IMR-90 (cell line): ENCODE results near the gene FAM168A. TPM values are rescaled to one million over a fixed set of nuclear protein-coding genes. Genes with fewer than 3 reads are reported as not detected.

ENCODE experiments used
- ATAC-seq: fragments of 200-7000 bp; cut with Tn5 transposase; 2 replicates; pipeline ENCODE4 v1.9.1; 2020; ENCODE audit warnings: low read depth, mild to moderate bottlenecking, moderate library complexity
- BruUV-seq: library from RNA; stranded (reverse); fragments of 400-500 nt; replicated peaks from 2 replicates; lab custom pipeline; 2021; lab: Mats Ljungman, UMichigan
- CTCF ChIA-PET: fragments of 300-600 bp; formaldehyde crosslinking; extraction: SDS; loops from one replicate; lab custom pipeline; 2021; ENCODE audit warnings: antibody characterized with exemption; lab: Yijun Ruan, JAX
- POLR2A ChIA-PET: fragments of 300-600 bp; sonication (Branson Sonifier 250); formaldehyde crosslinking; loops from one replicate; lab custom pipeline; 2022; ENCODE audit warnings: antibody characterized with exemption; ENCODE audit not compliant: unreplicated experiment; lab: Charles Lee
- DNase-seq: peaks from one replicate; pipeline ENCODE4 v3.0.0; 2013
- H2AFZ ChIP-seq: replicated peaks from 2 replicates; pipeline ENCODE3; 2013; ENCODE audit warnings: low read length, mild to moderate bottlenecking; ENCODE audit not compliant: poor library complexity
- H2AK5ac ChIP-seq: 2 replicates; pipeline ENCODE4 v1.6.1; 2013; ENCODE audit warnings: low read depth, low read length, inconsistent platforms
- H2AK9ac ChIP-seq: replicated peaks from 2 replicates; pipeline ENCODE3; 2013; ENCODE audit warnings: mild to moderate bottlenecking, low read depth, low read length, moderate library complexity; ENCODE audit not compliant: poor library complexity
- H2BK120ac ChIP-seq: 2 replicates; pipeline ENCODE4 v1.6.1; 2013; ENCODE audit warnings: low read depth, low read length, inconsistent platforms
- H2BK15ac ChIP-seq: 3 replicates; pipeline ENCODE4 v1.6.1; 2013; ENCODE audit warnings: low read depth, low read length, inconsistent platforms
- H2BK20ac ChIP-seq: 2 replicates; pipeline ENCODE4 v1.6.1; 2013; ENCODE audit warnings: low read depth, mild to moderate bottlenecking, inconsistent platforms, low read length, moderate library complexity
- H2BK5ac ChIP-seq: 2 replicates; pipeline ENCODE4 v1.6.1; 2013; ENCODE audit warnings: mild to moderate bottlenecking, low read depth, low read length, inconsistent platforms; ENCODE audit not compliant: poor library complexity, severe bottlenecking
- H3K14ac ChIP-seq: replicated peaks from 2 replicates; pipeline ENCODE4 v1.6.1; 2013; ENCODE audit warnings: low read depth, low read length, inconsistent platforms
- H3K18ac ChIP-seq: 2 replicates; pipeline ENCODE4 v1.6.1; 2013; ENCODE audit warnings: low read depth, low read length, control low read depth
- H3K23ac ChIP-seq: 2 replicates; pipeline ENCODE4 v1.6.1; 2013; ENCODE audit warnings: low read depth, low read length, inconsistent platforms
- H3K27ac ChIP-seq: 2 replicates; pipeline ENCODE4 v1.5.1; 2013; ENCODE audit warnings: mild to moderate bottlenecking, control low read depth, low read length; ENCODE audit not compliant: insufficient read depth
- H3K27me3 ChIP-seq: 2 replicates; pipeline ENCODE4 v1.6.1; 2013; ENCODE audit warnings: low read length; ENCODE audit not compliant: control insufficient read depth, insufficient read depth
- H3K36me3 ChIP-seq: 2 replicates; pipeline ENCODE4 v1.6.1; 2013; ENCODE audit warnings: low read length, mixed read lengths; ENCODE audit not compliant: control insufficient read depth, insufficient read depth
- H3K4ac ChIP-seq: 2 replicates; pipeline ENCODE4 v1.6.1; 2013; ENCODE audit warnings: low read depth, low read length, inconsistent platforms
- H3K4me1 ChIP-seq: 2 replicates; pipeline ENCODE4 v1.6.1; 2013; ENCODE audit warnings: low read length, mixed read lengths; ENCODE audit not compliant: control insufficient read depth, insufficient read depth
- H3K4me2 ChIP-seq: 2 replicates; pipeline ENCODE4 v1.6.1; 2013; ENCODE audit warnings: low read depth, mild to moderate bottlenecking, control low read depth, low read length, moderate library complexity
- H3K4me3 ChIP-seq: 2 replicates; pipeline ENCODE4 v1.5.1; 2013; ENCODE audit warnings: low read depth, mild to moderate bottlenecking, control low read depth, low read length, moderate library complexity; ENCODE audit not compliant: insufficient read depth
- H3K56ac ChIP-seq: 2 replicates; pipeline ENCODE4 v1.6.1; 2013; ENCODE audit warnings: low read length, inconsistent platforms; ENCODE audit not compliant: insufficient read depth; ENCODE audit errors: extremely low read depth
- H3K79me1 ChIP-seq, 2 experiments: 2 replicates each; pipeline ENCODE4 v1.6.1; 2013; ENCODE audit warnings: low read length in 2 of 2, inconsistent platforms in 1 of 2, low read depth in 1 of 2
- H3K9ac ChIP-seq: 2 replicates; pipeline ENCODE4 v1.6.1; 2013; ENCODE audit warnings: low read depth, low read length, control low read depth
- H3K9me1 ChIP-seq: 2 replicates; pipeline ENCODE4 v1.6.1; 2013; ENCODE audit warnings: low read length, inconsistent platforms; ENCODE audit not compliant: insufficient read depth
- H3K9me3 ChIP-seq: 2 replicates; pipeline ENCODE4 v1.6.1; 2013; ENCODE audit warnings: low read length; ENCODE audit not compliant: control insufficient read depth, insufficient read depth
- H4K20me1 ChIP-seq: 2 replicates; pipeline ENCODE4 v1.6.1; 2013; ENCODE audit warnings: low read length, inconsistent platforms; ENCODE audit not compliant: insufficient read depth
- H4K5ac ChIP-seq: 2 replicates; pipeline ENCODE4 v1.6.1; 2013; ENCODE audit warnings: mild to moderate bottlenecking, low read depth, low read length, control low read depth
- H4K8ac ChIP-seq, 2 experiments: 2 replicates each; pipeline ENCODE4 v1.6.1; 2013; ENCODE audit warnings: low read depth in 2 of 2, low read length in 2 of 2, control low read depth in 1 of 2, inconsistent platforms in 1 of 2
- H4K91ac ChIP-seq: 2 replicates; pipeline ENCODE4 v1.6.1; 2013; ENCODE audit warnings: low read depth, low read length, inconsistent platforms; ENCODE audit not compliant: insufficient read depth
- CEBPB ChIP-seq: IDR thresholded peaks from 2 replicates; pipeline ENCODE4 v1.6.1; 2012; ENCODE audit warnings: low read depth, low read length, improper control_type of control experiment
- CHD1 ChIP-seq: IDR thresholded peaks from 2 replicates; pipeline ENCODE4 v1.6.1; 2012; ENCODE audit warnings: low read depth, low read length, improper control_type of control experiment
- MAFK ChIP-seq: IDR thresholded peaks from 2 replicates; pipeline ENCODE4 v1.6.1; 2012; ENCODE audit warnings: low read depth, low read length, improper control_type of control experiment
- MAZ ChIP-seq: IDR thresholded peaks from 2 replicates; pipeline ENCODE4 v1.6.1; 2012; ENCODE audit warnings: low read depth, mild to moderate bottlenecking, low read length, improper control_type of control experiment, moderate library complexity, borderline replicate concordance
- MXI1 ChIP-seq: IDR thresholded peaks from 2 replicates; pipeline ENCODE4 v1.6.1; 2012; ENCODE audit warnings: low read depth, mild to moderate bottlenecking, low read length, moderate library complexity, borderline replicate concordance
- NFE2L2 ChIP-seq: fragments of 150-350 bp; IDR thresholded peaks from 2 replicates; pipeline ENCODE4 v1.6.1; 2016; ENCODE audit warnings: low read depth, mild to moderate bottlenecking, low read length
- POLR2A ChIP-seq: IDR thresholded peaks from 2 replicates; pipeline ENCODE4 v1.6.1; 2012; ENCODE audit warnings: mild to moderate bottlenecking, low read depth, low read length
- RAD21 ChIP-seq: IDR thresholded peaks from 2 replicates; pipeline ENCODE4 v1.6.1; 2012; ENCODE audit warnings: low read length, improper control_type of control experiment
- RCOR1 ChIP-seq: IDR thresholded peaks from 2 replicates; pipeline ENCODE4 v1.6.1; 2012; ENCODE audit warnings: mild to moderate bottlenecking, low read length, improper control_type of control experiment; ENCODE audit not compliant: insufficient replicate concordance
- RFX5 ChIP-seq: IDR thresholded peaks from 2 replicates; pipeline ENCODE4 v1.8.0; 2012; ENCODE audit warnings: low read depth, mild to moderate bottlenecking, low read length, moderate library complexity
- SMC3 ChIP-seq: fragments of 150-350 bp; IDR thresholded peaks from 2 replicates; pipeline ENCODE4 v1.6.1; 2016; ENCODE audit warnings: low read depth, mild to moderate bottlenecking, antibody characterized with exemption, low read length, moderate library complexity
- USF2 ChIP-seq: fragments of 150-350 bp; IDR thresholded peaks from 2 replicates; pipeline ENCODE4 v1.6.1; 2017; ENCODE audit warnings: mild to moderate bottlenecking, antibody characterized with exemption, low read length, low read depth
- WGBS, 2 experiments: methylation state at CpG; one replicate each; pipeline versions ENCODE4 v1.1.5 to v1.1.7; 2013; ENCODE audit warnings: missing lambda C conversion rate in 2 of 2; ENCODE audit not compliant: insufficient read length in 1 of 2; ENCODE audit errors: extremely low coverage in 2 of 2; 5-methylcytosine and 5-hydroxymethylcytosine counted together
- dilution Hi-C: fragments of 300-500 bp; cut with HindIII; formaldehyde crosslinking; loops from one replicate; pipeline ENCODE4 v1.14.3; 2018; ENCODE audit warnings: low sequenced_read_pairs; ENCODE audit not compliant: unreplicated experiment
- in situ Hi-C: fragments of 300-500 bp; cut with MboI; formaldehyde crosslinking; loops from 3 replicates; pipeline ENCODE4 v1.14.3; 2019; ENCODE audit warnings: low sequenced_read_pairs, inconsistent platforms, mixed read lengths
- intact Hi-C: fragments of 100-400 bp; cut with micrococcal nuclease; formaldehyde crosslinking; loops from 2 replicates; pipeline ENCODE4 v1.10.0; 2022
- polyA plus RNA-seq, 3 experiments: library from polyadenylated mRNA; depleted of rRNA; stranded (reverse); fragments of >200 nt; gene quantifications; 2 replicates each; pipeline ENCODE4 v1.2.3, GENCODE V29; 2012; ENCODE audit warnings: low replicate concordance in 1 of 3
- total RNA-seq: library from RNA; depleted of rRNA; stranded (reverse); fragments of >200 nt; gene quantifications from 2 replicates; pipeline ENCODE4 v1.2.3, GENCODE V29; 2012

FAM168A gene
- total and polyA plus RNA-seq, 2 of the 4 experiments (the other 2 are of a cell fraction) = 13.1 to 22.8 TPM

GRCh38 chr11:73576185-73576614 lies 21.7 kb downstream of the FAM168A start:
- no peak overlapping the region for H3K56ac ChIP-seq
- no peak overlapping the region for H3K18ac ChIP-seq
- H3K79me1 ChIP-seq = peaks cover 33 to 47% of the 10 kb centered on the region in 2 experiments
- no peak for ATAC-seq
- no peak overlapping the region for H3K9ac ChIP-seq
- POLR2A ChIA-PET = no interaction called here
- H3K4me2 ChIP-seq = no peak overlapping the region
- H3K14ac ChIP-seq = no peak overlapping the region
- intact Hi-C loops (no loop called here), dilution Hi-C loops (no loop called here), in situ Hi-C loops (no loop called here)
- H3K27ac ChIP-seq = no peak overlapping the region
- H3K4me1 ChIP-seq = peaks cover 6% of the 10 kb centered on the region
- no peak overlapping the region for H4K8ac ChIP-seq
- H4K20me1 ChIP-seq = peaks cover 19% of the 10 kb centered on the region
- CTCF ChIA-PET = interaction anchor here (1.3 kb wide), 1 partner anchor 15 kb away, joined by 6 read pairs; no protein-coding TSS in a partner anchor
- no peak overlapping the region for H3K4ac ChIP-seq
- no peak overlapping the region for H4K91ac ChIP-seq
- H2AK9ac ChIP-seq = no peak overlapping the region
- WGBS, 2 experiments = no CpG with 5 or more reads among the region's 4 CpGs
- no peaks in the 10 kb centered on the region; the same call in 1 of the 2 replicates for H3K9me1 ChIP-seq
- no peak overlapping the region for H2AFZ ChIP-seq
- no peak overlapping the region for H3K4me3 ChIP-seq
- no peak overlapping the region for H2AK5ac ChIP-seq
- H2BK20ac ChIP-seq = no peak overlapping the region
- H3K36me3 ChIP-seq = no peaks in the 10 kb centered on the region
- DNase-seq = no peak
- no peak overlapping the region for H3K23ac ChIP-seq
- no peak overlapping the region for H2BK15ac ChIP-seq
- no peaks in the 10 kb centered on the region for H3K27me3 ChIP-seq
- BruUV-seq = no TSS peak
- H2BK120ac ChIP-seq = no peak overlapping the region
- no peak for TF ChIP-seq RAD21
- no peak for TF ChIP-seq CEBPB
- no peak for TF ChIP-seq USF2
- no peak for TF ChIP-seq POLR2A
- no peak for TF ChIP-seq NFE2L2
- no peak for TF ChIP-seq SMC3
- no peak for TF ChIP-seq RCOR1
- no peak for TF ChIP-seq MAFK
- TF ChIP-seq CHD1 = no peak
- no peak for TF ChIP-seq RFX5
- TF ChIP-seq MAZ = no peak
- no peak for TF ChIP-seq MXI1
- no peak overlapping the region for H4K5ac ChIP-seq
- no peaks in the 10 kb centered on the region for H3K9me3 ChIP-seq
- H2BK5ac ChIP-seq = no peak overlapping the region
